DOHH2 (cell line): ENCODE data around the gene ETHE1.

Experiments
- H3F3A ChIP-seq: fragments of 200-600 bp; sonication (generic), shearing (Covaris generic); 2 replicates; pipeline ENCODE4 v1.6.0; 2016; ENCODE audit warnings: antibody characterized with exemption, mild to moderate bottlenecking; ENCODE audit not compliant: control insufficient read depth, insufficient read depth
- H3K27ac ChIP-seq: fragments of 200-600 bp; sonication (generic); 2 replicates; pipeline ENCODE4 v1.5.1; 2014; ENCODE audit warnings: low read depth, mild to moderate bottlenecking, low read length, moderate library complexity
- H3K27me3 ChIP-seq: fragments of 200-600 bp; sonication (generic); 2 replicates; pipeline ENCODE4 v1.6.1; 2014; ENCODE audit warnings: mild to moderate bottlenecking, low read length, mixed read lengths; ENCODE audit not compliant: control insufficient read depth
- H3K36me3 ChIP-seq: fragments of 200-600 bp; sonication (generic); 2 replicates; pipeline ENCODE4 v1.6.1; 2014; ENCODE audit warnings: mild to moderate bottlenecking, low read length, moderate library complexity, mixed read lengths; ENCODE audit not compliant: control insufficient read depth
- H3K4me1 ChIP-seq: fragments of 200-600 bp; sonication (generic); 2 replicates; pipeline ENCODE4 v1.6.1; 2014; ENCODE audit warnings: mild to moderate bottlenecking, low read length, mixed read lengths; ENCODE audit not compliant: control insufficient read depth
- H3K4me2 ChIP-seq: fragments of 200-600 bp; sonication (generic); 2 replicates; pipeline ENCODE4 v1.6.0; 2014; ENCODE audit warnings: mild to moderate bottlenecking, low read length, moderate library complexity
- H3K4me3 ChIP-seq: fragments of 200-600 bp; sonication (generic); 2 replicates; pipeline ENCODE4 v1.5.1; 2014; ENCODE audit warnings: mild to moderate bottlenecking, low read length, mixed read lengths
- H3K79me2 ChIP-seq: fragments of 200-600 bp; sonication (generic); 2 replicates; pipeline ENCODE4 v1.6.1; 2014; ENCODE audit warnings: mild to moderate bottlenecking, low read length, mixed read lengths; ENCODE audit not compliant: control insufficient read depth
- H3K9me2 ChIP-seq: fragments of 200-600 bp; sonication (generic); replicated peaks from 2 replicates; pipeline ENCODE4 v1.6.1; 2014; ENCODE audit warnings: mild to moderate bottlenecking, low read length, mixed read lengths; ENCODE audit not compliant: control insufficient read depth
- H3K9me3 ChIP-seq: fragments of 200-600 bp; sonication (generic); 2 replicates; pipeline ENCODE4 v1.6.1; 2014; ENCODE audit warnings: antibody characterized with exemption, low read length, mixed read lengths; ENCODE audit not compliant: control insufficient read depth, insufficient read depth
- H4K20me1 ChIP-seq: fragments of 200-600 bp; sonication (generic); 2 replicates; pipeline ENCODE4 v1.6.0; 2014; ENCODE audit warnings: low read depth, mild to moderate bottlenecking, antibody characterized with exemption, low read length, moderate library complexity; ENCODE audit not compliant: control insufficient read depth, insufficient read depth
- CTCF ChIP-seq: fragments of 200-600 bp; sonication (generic); IDR thresholded peaks from one replicate; pipeline ENCODE4 v1.5.1; 2014; ENCODE audit warnings: antibody characterized with exemption, mild to moderate bottlenecking, low read depth, low read length; ENCODE audit not compliant: poor library complexity, severe bottlenecking
- EZH2phosphoT487 ChIP-seq: fragments of 200-600 bp; sonication (generic); IDR thresholded peaks from 2 replicates; pipeline ENCODE4 v1.6.1; 2017; ENCODE audit warnings: borderline replicate concordance, mild to moderate bottlenecking, antibody characterized with exemption, low read length, moderate library complexity, mixed read lengths

ETHE1 gene

GRCh38 chr19:43483281-43483680 is 43.7 kb downstream of the ETHE1 start:
- Histone ChIP-seq H4K20me1 (no peaks in the 10 kb centered on the region), H3K4me2 (no peak overlapping the region), H3K27me3 (no peaks in the 10 kb centered on the region), H3K9me3 (no peaks in the 10 kb centered on the region), H3K27ac (no peak overlapping the region), H3K4me1 (no peaks in the 10 kb centered on the region), H3K79me2 (no peaks in the 10 kb centered on the region), H3F3A (no peaks in the 10 kb centered on the region), H3K4me3 (no peak overlapping the region), H3K36me3 (no peaks in the 10 kb centered on the region), H3K9me2 (no peaks in the 10 kb centered on the region)
- TF ChIP-seq CTCF, result no peak

GRCh38 chr19:43482193-43482592 is 44.8 kb downstream of the ETHE1 start:
- Histone ChIP-seq H3K4me1 (no peaks in the 10 kb centered on the region), H3F3A (no peaks in the 10 kb centered on the region), H3K9me3 (no peaks in the 10 kb centered on the region), H3K36me3 (no peaks in the 10 kb centered on the region), H3K4me3 (no peak overlapping the region), H3K9me2 (no peaks in the 10 kb centered on the region), H4K20me1 (no peaks in the 10 kb centered on the region), H3K4me2 (no peak overlapping the region), H3K27ac (no peak overlapping the region), H3K79me2 (no peaks in the 10 kb centered on the region), H3K27me3 (no peaks in the 10 kb centered on the region)
- no peak for TF ChIP-seq CTCF
- no peak for TF ChIP-seq EZH2phosphoT487

- TF ChIP-seq CTCF, result no peak
- TF ChIP-seq EZH2phosphoT487, result no peak
- Histone ChIP-seq H3K79me2 (no peaks in the 10 kb centered on the region), H3K36me3 (no peaks in the 10 kb centered on the region), H3K27ac (no peak overlapping the region), H3K4me3 (no peak overlapping the region), H4K20me1 (no peaks in the 10 kb centered on the region), H3F3A (no peaks in the 10 kb centered on the region), H3K4me1 (no peaks in the 10 kb centered on the region), H3K27me3 (no peaks in the 10 kb centered on the region), H3K9me2 (no peaks in the 10 kb centered on the region), H3K9me3 (no peaks in the 10 kb centered on the region), H3K4me2 (no peak overlapping the region)
These were observed 45.3 kb downstream of the ETHE1 start for GRCh38 chr19:43481701-43482100.

GRCh38 chr19:43480574-43480973 is 46.4 kb downstream of the ETHE1 start:
- Histone ChIP-seq H3K4me3 (no peak overlapping the region), H3K27me3 (no peaks in the 10 kb centered on the region), H3K36me3 (no peaks in the 10 kb centered on the region), H3K4me2 (no peak overlapping the region), H3K27ac (no peak overlapping the region), H4K20me1 (no peaks in the 10 kb centered on the region), H3F3A (no peaks in the 10 kb centered on the region), H3K9me2 (no peaks in the 10 kb centered on the region), H3K79me2 (no peaks in the 10 kb centered on the region), H3K9me3 (no peaks in the 10 kb centered on the region), H3K4me1 (no peaks in the 10 kb centered on the region)
- TF ChIP-seq CTCF (no peak), EZH2phosphoT487 (no peak)
